ENCODE results near the gene BUB1B. TPM values are rescaled to one million over a fixed set of nuclear protein-coding genes. Genes with fewer than 3 reads are reported as not detected.

The BUB1B gene
- total RNA-seq, 1 donor from 2014 or later, result 96.6 TPM

DNA sequence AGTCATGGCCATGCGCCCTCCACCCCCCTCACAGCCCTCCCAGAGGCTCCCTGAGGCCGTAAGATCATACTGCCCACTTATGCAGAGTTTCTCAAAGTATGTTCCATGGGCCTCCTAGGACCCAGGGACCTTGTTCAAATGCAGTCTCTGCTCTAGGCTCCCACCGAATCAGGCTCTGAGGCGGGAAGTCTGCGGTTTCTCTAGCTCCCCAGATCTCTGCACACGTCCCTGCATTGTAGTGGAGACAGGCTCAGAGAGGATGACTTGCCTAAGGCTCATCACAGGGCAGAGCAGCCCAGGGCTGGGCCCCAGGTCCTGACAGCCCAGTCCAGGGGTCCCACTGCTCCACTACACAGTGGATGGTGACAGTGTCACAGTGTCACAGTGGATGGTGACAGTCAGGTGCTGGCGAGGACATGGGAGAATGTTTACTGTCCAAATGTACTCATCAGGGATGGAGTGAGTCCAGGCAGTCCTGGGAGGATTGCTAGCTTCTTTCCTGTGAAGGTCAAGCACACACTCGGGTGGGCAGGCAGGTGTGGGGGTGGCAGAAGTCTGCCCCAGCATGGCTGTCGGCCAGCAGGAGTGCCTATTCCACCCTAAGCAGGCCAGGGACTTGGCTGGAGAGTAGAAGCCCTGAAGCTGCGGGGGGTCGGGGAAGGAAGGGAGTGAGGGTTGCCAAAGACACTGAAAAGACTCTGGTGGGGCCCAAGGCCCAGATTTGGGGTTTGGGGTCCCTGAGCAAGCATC lies 109.6 kb downstream of the BUB1B start:
- TF ChIP-seq, protein P1, sequence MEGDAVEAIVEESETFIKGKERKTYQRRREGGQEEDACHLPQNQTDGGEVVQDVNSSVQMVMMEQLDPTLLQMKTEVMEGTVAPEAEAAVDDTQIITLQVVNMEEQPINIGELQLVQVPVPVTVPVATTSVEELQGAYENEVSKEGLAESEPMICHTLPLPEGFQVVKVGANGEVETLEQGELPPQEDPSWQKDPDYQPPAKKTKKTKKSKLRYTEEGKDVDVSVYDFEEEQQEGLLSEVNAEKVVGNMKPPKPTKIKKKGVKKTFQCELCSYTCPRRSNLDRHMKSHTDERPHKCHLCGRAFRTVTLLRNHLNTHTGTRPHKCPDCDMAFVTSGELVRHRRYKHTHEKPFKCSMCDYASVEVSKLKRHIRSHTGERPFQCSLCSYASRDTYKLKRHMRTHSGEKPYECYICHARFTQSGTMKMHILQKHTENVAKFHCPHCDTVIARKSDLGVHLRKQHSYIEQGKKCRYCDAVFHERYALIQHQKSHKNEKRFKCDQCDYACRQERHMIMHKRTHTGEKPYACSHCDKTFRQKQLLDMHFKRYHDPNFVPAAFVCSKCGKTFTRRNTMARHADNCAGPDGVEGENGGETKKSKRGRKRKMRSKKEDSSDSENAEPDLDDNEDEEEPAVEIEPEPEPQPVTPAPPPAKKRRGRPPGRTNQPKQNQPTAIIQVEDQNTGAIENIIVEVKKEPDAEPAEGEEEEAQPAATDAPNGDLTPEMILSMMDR (conservative IDR thresholded peaks at IDR 0.05), result no peak
- Mint-ChIP-seq H3K4me1 (peaks cover 8% of the 10 kb centered on the region), H3K4me3 (no peak overlapping the region), H3K27ac (ENCODE audit: unreplicated experiment) (no peak overlapping the region), H3K36me3 (ENCODE audit: low read depth) (no peaks in the 10 kb centered on the region), H3K9me3 (no peaks in the 10 kb centered on the region), H3K27me3 (ENCODE audit: low read depth) (peaks cover 6% of the 10 kb centered on the region)
- no peak for DNase-seq (ENCODE audit: low read depth, low spot score)

Other genes starting within 250 kb of the BUB1B start
- 3.7 and 4.2 TPM in 2 replicates for gene GPR176, start 240.8 kb upstream of the BUB1B start, total RNA-seq
- 52.1 and 53.0 TPM in 2 replicates for gene EIF2AK4, start 227.0 kb upstream of the BUB1B start, total RNA-seq
- gene SRP14, start 121.9 kb upstream of the BUB1B start, total RNA-seq, result 229 and 234 TPM in 2 replicates
- 18.0 and 23.0 TPM in 2 replicates for gene BMF, start 52.2 kb upstream of the BUB1B start, total RNA-seq
- gene PAK6, start 78.0 kb downstream of the BUB1B start, total RNA-seq, result 0.28 and 0.93 TPM in 2 replicates
- gene ANKRD63, start 122.0 kb downstream of the BUB1B start, total RNA-seq, result not detected in 2 replicates
- 8.7 and 8.8 TPM in 2 replicates for gene PLCB2, start 146.9 kb downstream of the BUB1B start, total RNA-seq
- gene INAFM2, start 162.6 kb downstream of the BUB1B start, total RNA-seq, result 22.8 and 27.5 TPM in 2 replicates
- 0.33 TPM in 1 of 2 replicates, not detected in the other for gene CCDC9B, start 179.9 kb downstream of the BUB1B start, total RNA-seq
- not detected in 2 replicates for gene PHGR1, start 190.0 kb downstream of the BUB1B start, total RNA-seq
- gene DISP2, start 197.2 kb downstream of the BUB1B start, total RNA-seq, result 2.0 and 3.1 TPM in 2 replicates
- gene KNSTRN, start 221.7 kb downstream of the BUB1B start, total RNA-seq, result 73.7 and 74.7 TPM in 2 replicates
- gene IVD, start 244.7 kb downstream of the BUB1B start, total RNA-seq, result 75.2 and 81.4 TPM in 2 replicates